ENCODE data around the gene MAST3.
A peak's percentile ranks its signal among the peaks of the same experiment; 100 is the strongest.

The MAST3 gene

GRCh38 chr19:18097217-18097992 is at the start of gene MAST3:
Gene MAST3, plus strand, starts transcription at chr19:18097778. Its CDS starts 15 bp downstream, at chr19:18097793.
- DNase-seq (ENCODE audit: low read depth), result peak; percentile 87
- H3K4me3 ChIP-seq (ENCODE audit: low read depth, low read length), result peak within 1 kb of the TSS; percentile 43
- no peak for TF ChIP-seq CTCF (IDR thresholded peaks at IDR 0.05; ENCODE audit: low read depth, low read length)
- no peak for TF ChIP-seq MYC (IDR thresholded peaks at IDR 0.05; ENCODE audit: low read depth, low read length)
- TF ChIP-seq POLR2A (IDR thresholded peaks at IDR 0.05; ENCODE audit: extremely low read depth, insufficient read length), result no peak
- TF ChIP-seq, protein P1, sequence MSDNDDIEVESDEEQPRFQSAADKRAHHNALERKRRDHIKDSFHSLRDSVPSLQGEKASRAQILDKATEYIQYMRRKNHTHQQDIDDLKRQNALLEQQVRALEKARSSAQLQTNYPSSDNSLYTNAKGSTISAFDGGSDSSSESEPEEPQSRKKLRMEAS (IDR thresholded peaks at IDR 0.05; ENCODE audit: low read depth, low read length), result no peak

DNA sequence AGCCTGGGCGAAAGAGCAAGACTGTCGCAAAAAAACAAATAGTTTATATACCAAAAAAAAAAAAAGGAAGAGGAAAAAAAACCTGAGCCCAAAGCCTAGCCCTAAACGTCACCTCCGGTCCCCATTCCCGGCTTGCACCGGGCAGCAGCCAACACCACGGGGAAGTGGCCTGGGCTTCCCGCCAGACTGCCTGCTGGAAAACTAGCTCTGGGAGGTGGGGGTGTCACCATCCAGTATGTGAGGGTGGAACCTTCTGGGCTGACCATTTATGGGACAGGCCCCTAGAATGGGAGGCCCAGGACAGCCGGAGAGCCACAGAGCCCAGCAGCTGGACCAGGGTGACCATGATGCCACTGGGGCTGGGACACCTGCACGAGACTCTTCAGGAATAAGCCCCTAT is 48.2 kb upstream of the MAST3 start:
- TF ChIP-seq MYC (IDR thresholded peaks at IDR 0.05; ENCODE audit: low read depth, low read length) (no peak), POLR2A (IDR thresholded peaks at IDR 0.05; ENCODE audit: extremely low read depth, insufficient read length) (no peak), CTCF (IDR thresholded peaks at IDR 0.05; ENCODE audit: low read depth, low read length) (no peak)
- TF ChIP-seq, protein P1 (IDR thresholded peaks at IDR 0.05; ENCODE audit: low read depth, low read length), result no peak
- no peak for DNase-seq (ENCODE audit: low read depth)
- no peak overlapping the region for H3K4me3 ChIP-seq (ENCODE audit: low read depth, low read length)

DNA sequence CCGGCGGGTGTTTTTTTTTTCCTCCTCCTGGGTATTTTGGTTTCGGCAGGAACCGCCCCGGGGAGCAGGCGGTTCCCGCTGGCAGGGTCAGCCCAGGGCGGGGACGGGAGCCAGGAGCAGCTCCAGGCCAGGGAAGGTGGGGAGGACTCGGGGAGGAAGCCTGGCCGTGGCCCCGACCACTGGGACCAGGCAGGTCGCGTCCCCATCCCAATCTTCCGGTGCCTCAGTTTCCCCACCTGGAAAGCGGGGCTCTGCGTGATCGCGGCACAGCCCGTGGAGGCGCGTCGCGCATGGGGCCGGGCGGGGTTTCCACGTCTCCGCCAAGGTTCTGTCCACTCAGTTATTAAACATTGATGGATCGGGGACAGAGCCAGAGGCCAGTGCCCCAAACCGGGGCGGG is 45.7 kb upstream of the MAST3 start:
- no peak for DNase-seq (ENCODE audit: low read depth)
- H3K4me3 ChIP-seq (ENCODE audit: low read depth, low read length), result no peak overlapping the region
- no peak for TF ChIP-seq POLR2A (IDR thresholded peaks at IDR 0.05; ENCODE audit: extremely low read depth, insufficient read length)
- TF ChIP-seq MYC (IDR thresholded peaks at IDR 0.05; ENCODE audit: low read depth, low read length), result no peak
- no peak for TF ChIP-seq CTCF (IDR thresholded peaks at IDR 0.05; ENCODE audit: low read depth, low read length)
- TF ChIP-seq, protein P1 (IDR thresholded peaks at IDR 0.05; ENCODE audit: low read depth, low read length), result no peak

GRCh38 chr19:18053576-18054219 is 43.9 kb upstream of the MAST3 start:
- H3K4me3 ChIP-seq (ENCODE audit: low read depth, low read length), result no peak overlapping the region
- no peak for DNase-seq (ENCODE audit: low read depth)
- TF ChIP-seq, protein P1 (IDR thresholded peaks at IDR 0.05; ENCODE audit: low read depth, low read length), result no peak
- TF ChIP-seq POLR2A (IDR thresholded peaks at IDR 0.05; ENCODE audit: extremely low read depth, insufficient read length) (no peak), MYC (IDR thresholded peaks at IDR 0.05; ENCODE audit: low read depth, low read length) (no peak), CTCF (IDR thresholded peaks at IDR 0.05; ENCODE audit: low read depth, low read length) (no peak)

- no peak for DNase-seq (ENCODE audit: low read depth)
- no peak for TF ChIP-seq CTCF (IDR thresholded peaks at IDR 0.05; ENCODE audit: low read depth, low read length)
- no peak for TF ChIP-seq MYC (IDR thresholded peaks at IDR 0.05; ENCODE audit: low read depth, low read length)
- TF ChIP-seq, protein P1 (IDR thresholded peaks at IDR 0.05; ENCODE audit: low read depth, low read length), result no peak
- no peak for TF ChIP-seq POLR2A (IDR thresholded peaks at IDR 0.05; ENCODE audit: extremely low read depth, insufficient read length)
- H3K4me3 ChIP-seq (ENCODE audit: low read depth, low read length), result no peak overlapping the region
Observed at GRCh38 chr19:18055967-18056366, 41.6 kb upstream of the MAST3 start.

All from NB4 (cell line).